ENCODE measurements around the gene TMTC2.

Gene TMTC2

GRCh38 chr12:82651489-82651888, 35.2 kb upstream of the TMTC2 start:
- CTCF ChIA-PET = no interaction called here
- 75% methylated on average over 2 of the region's 4 CpGs for WGBS (ENCODE audit: insufficient coverage)
- Histone ChIP-seq H3K4me3 (ENCODE audit: control insufficient read depth in 1 of 7, extremely low read depth in 1 of 7, insufficient read depth in 4 of 7, low read depth in 2 of 7, low read length in 6 of 7) (no peak overlapping the region), H3K27me3 (replicated peaks in 2 of 5; ENCODE audit: control insufficient read depth in 4 of 5, insufficient read depth in 5 of 5, low read length in 4 of 5) (no peaks in the 10 kb centered on the region), H3K4me1 (ENCODE audit: control extremely low read depth in 1 of 4, control insufficient read depth in 4 of 4, insufficient read depth in 4 of 4, low read length in 3 of 4) (no peaks in the 10 kb centered on the region), H3K36me3 (ENCODE audit: control insufficient read depth in 4 of 4, insufficient read depth in 4 of 4, low read length in 3 of 4) (no peaks in the 10 kb centered on the region), H3K27ac (ENCODE audit: insufficient read depth in 1 of 2, low read depth in 1 of 2, low read length in 2 of 2, poor library complexity in 1 of 2, severe bottlenecking in 2 of 2) (no peak overlapping the region), H3K9me3 (ENCODE audit: control extremely low read depth in 1 of 5, control insufficient read depth in 4 of 5, insufficient read depth in 2 of 5, low read depth in 1 of 5, low read length in 4 of 5) (no peaks in the 10 kb centered on the region)
- no peak for DNase-seq
- POLR2A ChIA-PET = no interaction called here

GRCh38 chr12:82652071-82652470, 34.6 kb upstream of the TMTC2 start:
- WGBS (ENCODE audit: insufficient coverage) = no CpG with 5 or more reads among the region's 1 CpG
- ChIA-PET POLR2A (no interaction called here), CTCF (no interaction called here)
- Histone ChIP-seq H3K27ac (ENCODE audit: insufficient read depth in 1 of 2, low read depth in 1 of 2, low read length in 2 of 2, poor library complexity in 1 of 2, severe bottlenecking in 2 of 2) (no peak overlapping the region), H3K4me1 (ENCODE audit: control extremely low read depth in 1 of 4, control insufficient read depth in 4 of 4, insufficient read depth in 4 of 4, low read length in 3 of 4) (no peaks in the 10 kb centered on the region), H3K36me3 (ENCODE audit: control insufficient read depth in 4 of 4, insufficient read depth in 4 of 4, low read length in 3 of 4) (no peaks in the 10 kb centered on the region), H3K4me3 (ENCODE audit: control insufficient read depth in 1 of 7, extremely low read depth in 1 of 7, insufficient read depth in 4 of 7, low read depth in 2 of 7, low read length in 6 of 7) (no peak overlapping the region), H3K27me3 (replicated peaks in 2 of 5; ENCODE audit: control insufficient read depth in 4 of 5, insufficient read depth in 5 of 5, low read length in 4 of 5) (no peaks in the 10 kb centered on the region), H3K9me3 (ENCODE audit: control extremely low read depth in 1 of 5, control insufficient read depth in 4 of 5, insufficient read depth in 2 of 5, low read depth in 1 of 5, low read length in 4 of 5) (no peaks in the 10 kb centered on the region)
- DNase-seq = no peak

- 98% methylated on average over 4 of the region's 4 CpGs for WGBS (ENCODE audit: insufficient coverage)
- POLR2A ChIA-PET = no interaction called here
- H3K36me3 ChIP-seq (ENCODE audit: control insufficient read depth in 4 of 4, insufficient read depth in 4 of 4, low read length in 3 of 4) = no peaks in the 10 kb centered on the region
- no peak overlapping the region for H3K4me3 ChIP-seq (ENCODE audit: control insufficient read depth in 1 of 7, extremely low read depth in 1 of 7, insufficient read depth in 4 of 7, low read depth in 2 of 7, low read length in 6 of 7)
- H3K4me1 ChIP-seq (ENCODE audit: control extremely low read depth in 1 of 4, control insufficient read depth in 4 of 4, insufficient read depth in 4 of 4, low read length in 3 of 4) = no peaks in the 10 kb centered on the region
- H3K9me3 ChIP-seq (ENCODE audit: control extremely low read depth in 1 of 5, control insufficient read depth in 4 of 5, insufficient read depth in 2 of 5, low read depth in 1 of 5, low read length in 4 of 5) = peaks cover 0 to 2% (median 0%) of the 10 kb centered on the region in 5 experiments
- no peak overlapping the region for H3K27ac ChIP-seq (ENCODE audit: insufficient read depth in 1 of 2, low read depth in 1 of 2, low read length in 2 of 2, poor library complexity in 1 of 2, severe bottlenecking in 2 of 2)
- CTCF ChIA-PET = no interaction called here
- no peak for DNase-seq
- no peaks in the 10 kb centered on the region for H3K27me3 ChIP-seq (replicated peaks in 2 of 5; ENCODE audit: control insufficient read depth in 4 of 5, insufficient read depth in 5 of 5, low read length in 4 of 5)
Observed at GRCh38 chr12:82655751-82656150, 31.0 kb upstream of the TMTC2 start.

GRCh38 chr12:82659343-82660207, 27.1 kb upstream of the TMTC2 start:
- H3K4me3 ChIP-seq (ENCODE audit: control insufficient read depth in 1 of 7, extremely low read depth in 1 of 7, insufficient read depth in 4 of 7, low read depth in 2 of 7, low read length in 6 of 7) = no peak overlapping the region
- CTCF ChIA-PET = interaction anchor here (1.2 kb wide), 1 partner anchor 27 kb away, joined by 3 read pairs; the partner anchor contains the start of gene TMTC2
- DNase-seq = no peak
- no peaks in the 10 kb centered on the region for H3K4me1 ChIP-seq (ENCODE audit: control extremely low read depth in 1 of 4, control insufficient read depth in 4 of 4, insufficient read depth in 4 of 4, low read length in 3 of 4)
- WGBS (ENCODE audit: insufficient coverage) = 97% methylated on average over 24 of the region's 28 CpGs
- no peaks in the 10 kb centered on the region for H3K27me3 ChIP-seq (replicated peaks in 2 of 5; ENCODE audit: control insufficient read depth in 4 of 5, insufficient read depth in 5 of 5, low read length in 4 of 5)
- POLR2A ChIA-PET = interaction anchor here (0.6 to 0.7 kb wide), 2 partner anchors 19 to 27 kb away, joined by 3 read pairs; no protein-coding TSS in a partner anchor
- H3K36me3 ChIP-seq (ENCODE audit: control insufficient read depth in 4 of 4, insufficient read depth in 4 of 4, low read length in 3 of 4) = no peaks in the 10 kb centered on the region
- H3K27ac ChIP-seq (ENCODE audit: insufficient read depth in 1 of 2, low read depth in 1 of 2, low read length in 2 of 2, poor library complexity in 1 of 2, severe bottlenecking in 2 of 2) = no peak overlapping the region
- peaks cover 0 to 2% (median 0%) of the 10 kb centered on the region in 5 experiments for H3K9me3 ChIP-seq (ENCODE audit: control extremely low read depth in 1 of 5, control insufficient read depth in 4 of 5, insufficient read depth in 2 of 5, low read depth in 1 of 5, low read length in 4 of 5)

- H3K36me3 ChIP-seq (ENCODE audit: control insufficient read depth in 4 of 4, insufficient read depth in 4 of 4, low read length in 3 of 4) = no peaks in the 10 kb centered on the region
- DNase-seq = no peak
- ChIA-PET CTCF (no interaction called here), POLR2A (no interaction called here)
- no peak overlapping the region for H3K4me3 ChIP-seq (ENCODE audit: control insufficient read depth in 1 of 7, extremely low read depth in 1 of 7, insufficient read depth in 4 of 7, low read depth in 2 of 7, low read length in 6 of 7)
- H3K9me3 ChIP-seq (ENCODE audit: control extremely low read depth in 1 of 5, control insufficient read depth in 4 of 5, insufficient read depth in 2 of 5, low read depth in 1 of 5, low read length in 4 of 5) = peaks cover 0 to 2% (median 0%) of the 10 kb centered on the region in 5 experiments
- no peak overlapping the region for H3K27ac ChIP-seq (ENCODE audit: insufficient read depth in 1 of 2, low read depth in 1 of 2, low read length in 2 of 2, poor library complexity in 1 of 2, severe bottlenecking in 2 of 2)
- no peaks in the 10 kb centered on the region for H3K4me1 ChIP-seq (ENCODE audit: control extremely low read depth in 1 of 4, control insufficient read depth in 4 of 4, insufficient read depth in 4 of 4, low read length in 3 of 4)
- no CpG with 5 or more reads among the region's 3 CpGs for WGBS (ENCODE audit: insufficient coverage)
- no peaks in the 10 kb centered on the region for H3K27me3 ChIP-seq (replicated peaks in 2 of 5; ENCODE audit: control insufficient read depth in 4 of 5, insufficient read depth in 5 of 5, low read length in 4 of 5)
Observed at GRCh38 chr12:82660541-82661325, 26.0 kb upstream of the TMTC2 start.

- Histone ChIP-seq H3K36me3 (ENCODE audit: control insufficient read depth in 4 of 4, insufficient read depth in 4 of 4, low read length in 3 of 4) (no peaks in the 10 kb centered on the region), H3K27me3 (replicated peaks in 2 of 5; ENCODE audit: control insufficient read depth in 4 of 5, insufficient read depth in 5 of 5, low read length in 4 of 5) (no peaks in the 10 kb centered on the region), H3K4me3 (ENCODE audit: control insufficient read depth in 1 of 7, extremely low read depth in 1 of 7, insufficient read depth in 4 of 7, low read depth in 2 of 7, low read length in 6 of 7) (no peak overlapping the region), H3K27ac (ENCODE audit: insufficient read depth in 1 of 2, low read depth in 1 of 2, low read length in 2 of 2, poor library complexity in 1 of 2, severe bottlenecking in 2 of 2) (no peak overlapping the region), H3K4me1 (ENCODE audit: control extremely low read depth in 1 of 4, control insufficient read depth in 4 of 4, insufficient read depth in 4 of 4, low read length in 3 of 4) (no peaks in the 10 kb centered on the region), H3K9me3 (ENCODE audit: control extremely low read depth in 1 of 5, control insufficient read depth in 4 of 5, insufficient read depth in 2 of 5, low read depth in 1 of 5, low read length in 4 of 5) (no peaks in the 10 kb centered on the region)
- no peak for DNase-seq
- POLR2A ChIA-PET = no interaction called here
- 84% methylated on average over 4 of the region's 7 CpGs for WGBS (ENCODE audit: insufficient coverage)
- CTCF ChIA-PET = no interaction called here
Observed at GRCh38 chr12:82663893-82664292, 22.8 kb upstream of the TMTC2 start.

Data from common myeloid progenitor, CD34-positive (primary cell).